ENCODE measurements around the gene CLDN1.

CLDN1 gene

GRCh38 chr3:190309414-190309813, 12.8 kb downstream of the CLDN1 start:
- Histone ChIP-seq H3K9me2 (ENCODE audit: low read depth, low read length) (no peaks in the 10 kb centered on the region), H3K4me2 (ENCODE audit: low read length) (no peak overlapping the region), H3K36me3 (ENCODE audit: insufficient read depth, low read length) (no peaks in the 10 kb centered on the region), H3K9me3 (ENCODE audit: low read length) (no peaks in the 10 kb centered on the region), H4K20me1 (ENCODE audit: insufficient read depth, low read length) (no peaks in the 10 kb centered on the region), H3K9ac (ENCODE audit: low read length) (no peak overlapping the region), H3K79me2 (ENCODE audit: insufficient read depth, low read length) (no peaks in the 10 kb centered on the region), H2AFZ (ENCODE audit: low read length) (no peak overlapping the region), H3K4me1 (ENCODE audit: insufficient read depth, low read length, severe bottlenecking) (no peaks in the 10 kb centered on the region), H3F3A (ENCODE audit: insufficient read depth, low read length) (no peaks in the 10 kb centered on the region), H3K27me3 (ENCODE audit: insufficient read depth, low read length) (no peaks in the 10 kb centered on the region), H3K27ac (ENCODE audit: low read depth, low read length, poor library complexity, severe bottlenecking) (no peak overlapping the region), H3K4me3 (ENCODE audit: low read depth, low read length, poor library complexity, severe bottlenecking) (no peak overlapping the region)
- TF ChIP-seq EZH2 (IDR thresholded peaks at IDR 0.05; ENCODE audit: borderline replicate concordance, low read length), result no peak
- no peak for TF ChIP-seq CTCF (IDR thresholded peaks at IDR 0.05; ENCODE audit: low read length)

GRCh38 chr3:190308154-190308553, 14.1 kb downstream of the CLDN1 start:
- Histone ChIP-seq H3K4me2 (ENCODE audit: low read length) (no peak overlapping the region), H3K9me3 (ENCODE audit: low read length) (no peaks in the 10 kb centered on the region), H3K4me3 (ENCODE audit: low read depth, low read length, poor library complexity, severe bottlenecking) (no peak overlapping the region), H4K20me1 (ENCODE audit: insufficient read depth, low read length) (no peaks in the 10 kb centered on the region), H2AFZ (ENCODE audit: low read length) (no peak overlapping the region), H3K79me2 (ENCODE audit: insufficient read depth, low read length) (no peaks in the 10 kb centered on the region), H3K27me3 (ENCODE audit: insufficient read depth, low read length) (no peaks in the 10 kb centered on the region), H3K9ac (ENCODE audit: low read length) (no peak overlapping the region), H3K9me2 (ENCODE audit: low read depth, low read length) (no peaks in the 10 kb centered on the region), H3F3A (ENCODE audit: insufficient read depth, low read length) (no peaks in the 10 kb centered on the region), H3K27ac (ENCODE audit: low read depth, low read length, poor library complexity, severe bottlenecking) (no peak overlapping the region), H3K4me1 (ENCODE audit: insufficient read depth, low read length, severe bottlenecking) (no peaks in the 10 kb centered on the region), H3K36me3 (ENCODE audit: insufficient read depth, low read length) (no peaks in the 10 kb centered on the region)
- TF ChIP-seq EZH2 (IDR thresholded peaks at IDR 0.05; ENCODE audit: borderline replicate concordance, low read length) (no peak), CTCF (IDR thresholded peaks at IDR 0.05; ENCODE audit: low read length) (no peak)

GRCh38 chr3:190307164-190307545, 15.1 kb downstream of the CLDN1 start:
- no peak overlapping the region for H3K27ac ChIP-seq (ENCODE audit: low read depth, low read length, poor library complexity, severe bottlenecking)
- no peak for TF ChIP-seq EZH2 (IDR thresholded peaks at IDR 0.05; ENCODE audit: borderline replicate concordance, low read length)
- TF ChIP-seq CTCF (IDR thresholded peaks at IDR 0.05; ENCODE audit: low read length), result no peak

More at GRCh38 chr3:190307164-190307545, 15.1 kb downstream of the CLDN1 start:
- Histone ChIP-seq H4K20me1 (ENCODE audit: insufficient read depth, low read length) (no peaks in the 10 kb centered on the region), H3K4me2 (ENCODE audit: low read length) (no peak overlapping the region), H3K4me1 (ENCODE audit: insufficient read depth, low read length, severe bottlenecking) (no peaks in the 10 kb centered on the region), H3F3A (ENCODE audit: insufficient read depth, low read length) (no peaks in the 10 kb centered on the region), H3K4me3 (ENCODE audit: low read depth, low read length, poor library complexity, severe bottlenecking) (no peak overlapping the region), H3K9me2 (ENCODE audit: low read depth, low read length) (no peaks in the 10 kb centered on the region), H2AFZ (ENCODE audit: low read length) (no peak overlapping the region), H3K79me2 (ENCODE audit: insufficient read depth, low read length) (no peaks in the 10 kb centered on the region), H3K9me3 (ENCODE audit: low read length) (no peaks in the 10 kb centered on the region), H3K9ac (ENCODE audit: low read length) (no peak overlapping the region), H3K27me3 (ENCODE audit: insufficient read depth, low read length) (no peaks in the 10 kb centered on the region), H3K36me3 (ENCODE audit: insufficient read depth, low read length) (no peaks in the 10 kb centered on the region)
